ENCODE measurements around the gene SLC12A9. TPM values are rescaled to one million over a fixed set of nuclear protein-coding genes. Genes with fewer than 3 reads are reported as not detected.

Gene SLC12A9
- total RNA-seq, 1 experiment from 2014 or later, result 12.0 TPM

- H3K9me3 ChIP-seq, result no peaks in the 10 kb centered on the region
- H3K4me3 ChIP-seq, result no peak overlapping the region
- no peaks in the 10 kb centered on the region for H3K27me3 ChIP-seq
- no peak for DNase-seq
- peaks cover 50% of the 10 kb centered on the region for H3K36me3 ChIP-seq
These were observed 33.8 kb downstream of the SLC12A9 start for GRCh38 chr7:100886142-100886935.

DNA sequence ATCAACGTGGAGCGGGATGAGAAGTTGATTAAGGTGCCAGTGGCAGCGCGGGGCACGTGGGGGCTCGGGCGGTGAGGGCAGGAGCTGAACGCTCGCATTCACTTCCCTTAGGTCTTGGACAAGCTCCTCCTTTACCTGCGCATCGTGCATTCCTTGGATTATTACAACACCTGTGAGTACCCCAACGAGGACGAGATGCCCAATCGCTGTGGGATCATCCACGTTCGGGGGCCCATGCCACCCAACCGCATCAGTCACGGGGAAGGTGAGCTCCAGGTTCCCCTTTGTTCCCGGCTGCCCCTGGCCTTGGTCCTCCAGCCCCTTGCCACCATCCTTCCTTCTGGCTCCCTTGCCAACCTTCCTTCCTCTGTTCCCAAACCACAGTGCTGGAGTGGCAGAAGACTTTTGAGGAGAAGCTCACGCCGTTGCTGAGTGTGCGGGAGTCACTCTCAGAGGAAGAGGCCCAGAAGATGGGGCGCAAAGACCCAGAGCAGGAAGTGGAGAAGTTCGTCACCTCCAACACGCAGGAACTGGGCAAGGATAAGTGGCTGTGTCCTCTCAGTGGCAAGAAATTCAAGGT, 34.5 kb downstream of the SLC12A9 start:
- no peak overlapping the region for H3K4me3 ChIP-seq
- DNase-seq, result no peak
- H3K27me3 ChIP-seq, result no peaks in the 10 kb centered on the region
- peaks cover 47% of the 10 kb centered on the region for H3K36me3 ChIP-seq
- no peaks in the 10 kb centered on the region for H3K9me3 ChIP-seq

- Histone ChIP-seq H3K27me3 (no peaks in the 10 kb centered on the region), H3K9me3 (no peaks in the 10 kb centered on the region), H3K36me3 (peaks cover 43% of the 10 kb centered on the region), H3K4me3 (no peak overlapping the region)
- DNase-seq, result no peak
These were observed 35.2 kb downstream of the SLC12A9 start for GRCh38 chr7:100887516-100888290.

GRCh38 chr7:100888291-100888987, 35.9 kb downstream of the SLC12A9 start:
- H3K27me3 ChIP-seq, result no peaks in the 10 kb centered on the region
- no peak for DNase-seq
- H3K9me3 ChIP-seq, result no peaks in the 10 kb centered on the region
- peaks cover 37% of the 10 kb centered on the region for H3K36me3 ChIP-seq
- peak overlapping the region; percentile 67 for H3K4me3 ChIP-seq

DNA sequence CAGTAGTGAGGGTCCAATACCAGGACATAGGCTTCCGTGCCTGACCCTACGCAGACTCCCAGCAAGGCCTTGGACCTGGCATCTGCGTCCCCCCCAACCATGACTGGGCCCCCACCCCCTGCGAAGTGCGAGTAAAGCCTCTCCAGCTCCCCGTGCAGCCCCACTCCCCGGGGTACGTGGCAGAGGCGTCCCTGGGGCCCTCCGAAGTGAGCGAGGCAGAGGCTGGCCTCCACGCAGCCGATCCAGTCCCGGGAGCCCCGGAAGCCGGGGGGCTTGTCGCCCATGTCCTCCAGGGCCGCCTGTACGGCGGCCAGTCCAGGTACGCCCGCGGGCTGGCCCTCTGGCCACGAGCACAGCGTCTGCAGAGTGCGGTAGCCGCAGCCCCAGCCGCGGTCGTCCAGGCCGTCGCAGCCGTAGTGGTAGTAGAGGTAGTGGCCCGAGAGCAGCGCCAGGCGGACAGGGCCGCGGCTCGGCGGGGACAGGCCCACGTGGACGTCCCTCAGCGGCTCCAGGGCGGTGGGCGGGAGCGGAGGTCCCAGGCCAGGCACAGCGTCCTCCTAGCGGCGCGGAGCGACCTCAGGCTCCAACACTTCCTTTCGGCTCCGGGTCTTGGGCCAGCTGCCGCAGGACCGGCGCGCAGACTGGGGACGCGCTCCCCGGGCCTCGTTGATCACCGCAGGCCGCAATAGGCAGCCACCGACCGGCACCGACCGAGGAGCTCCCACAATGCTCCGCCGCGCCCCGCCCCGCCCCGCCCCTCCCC, 36.7 kb downstream of the SLC12A9 start, which contains the start of gene UFSP1:
UFSP1 (minus strand) TSS at position 728 of the 763 bp plus-strand sequence; CDS start at position 284, 444 bp downstream.
- no peak for DNase-seq
- Histone ChIP-seq H3K9me3 (no peaks in the 10 kb centered on the region), H3K27me3 (no peaks in the 10 kb centered on the region), H3K36me3 (peaks cover 31% of the 10 kb centered on the region), H3K4me3 (peak within 1 kb of the TSS; percentile 67)

DNA sequence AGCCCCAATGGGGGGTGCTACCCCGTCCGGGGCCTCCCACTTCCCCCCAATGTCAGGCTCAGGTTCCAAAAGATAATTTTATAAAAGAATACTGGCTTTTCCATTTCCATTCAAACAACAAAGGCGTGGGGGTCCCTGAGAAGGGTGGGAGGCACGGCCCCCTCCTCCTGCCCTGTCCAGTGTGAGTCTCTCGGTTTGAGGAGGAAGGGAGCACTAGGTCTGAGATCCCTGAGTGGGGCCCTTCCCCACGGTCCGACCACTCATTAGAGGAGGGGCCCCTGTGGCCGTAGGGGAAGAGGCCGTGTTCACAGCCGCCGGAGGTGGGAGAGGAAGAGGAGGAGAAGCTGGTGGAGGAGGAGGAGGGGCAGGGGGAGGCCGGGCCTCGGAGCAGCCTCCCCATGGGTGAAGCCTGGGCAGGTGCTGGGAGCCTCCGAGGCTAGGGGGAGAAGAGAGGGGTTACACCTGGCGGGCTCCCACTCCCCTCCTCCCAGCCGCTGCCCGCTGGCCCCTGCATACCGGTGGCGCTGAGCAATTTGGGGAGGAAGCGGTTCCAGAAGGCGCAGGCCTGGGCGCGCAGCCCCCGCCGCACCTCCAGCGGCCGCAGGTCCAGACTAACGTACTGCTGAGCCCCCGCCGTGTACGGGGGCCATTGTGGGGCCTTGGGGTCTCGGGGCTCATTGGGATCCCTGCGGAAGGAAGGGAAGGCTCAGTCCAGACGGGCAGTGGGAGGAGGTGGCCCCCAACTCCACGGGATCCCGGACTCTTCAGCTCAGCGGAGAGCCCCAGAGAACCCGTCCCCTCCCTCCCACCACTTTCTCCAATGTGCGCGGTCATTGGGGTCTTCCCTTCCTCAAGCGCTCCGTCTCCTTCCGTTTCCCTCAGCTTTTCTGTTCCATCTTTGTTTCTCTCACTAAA, 38.4 kb downstream of the SLC12A9 start:
- H3K36me3 ChIP-seq, result peaks cover 29% of the 10 kb centered on the region
- DNase-seq, result no peak
- H3K27me3 ChIP-seq, result peaks cover 8% of the 10 kb centered on the region
- peak overlapping the region; percentile 67 for H3K4me3 ChIP-seq
- H3K9me3 ChIP-seq, result no peaks in the 10 kb centered on the region

- H3K9me3 ChIP-seq, result no peaks in the 10 kb centered on the region
- no peak overlapping the region for H3K4me3 ChIP-seq
- H3K27me3 ChIP-seq, result peaks cover 15% of the 10 kb centered on the region
- H3K36me3 ChIP-seq, result peaks cover 24% of the 10 kb centered on the region
- no peak for DNase-seq
These were observed 39.2 kb downstream of the SLC12A9 start for GRCh38 chr7:100891568-100892247.

GRCh38 chr7:100892364-100893317, 40.1 kb downstream of the SLC12A9 start:
- DNase-seq, result no peak
- H3K9me3 ChIP-seq, result no peaks in the 10 kb centered on the region
- no peak overlapping the region for H3K4me3 ChIP-seq
- H3K27me3 ChIP-seq, result peaks cover 15% of the 10 kb centered on the region
- peaks cover 14% of the 10 kb centered on the region for H3K36me3 ChIP-seq

DNA sequence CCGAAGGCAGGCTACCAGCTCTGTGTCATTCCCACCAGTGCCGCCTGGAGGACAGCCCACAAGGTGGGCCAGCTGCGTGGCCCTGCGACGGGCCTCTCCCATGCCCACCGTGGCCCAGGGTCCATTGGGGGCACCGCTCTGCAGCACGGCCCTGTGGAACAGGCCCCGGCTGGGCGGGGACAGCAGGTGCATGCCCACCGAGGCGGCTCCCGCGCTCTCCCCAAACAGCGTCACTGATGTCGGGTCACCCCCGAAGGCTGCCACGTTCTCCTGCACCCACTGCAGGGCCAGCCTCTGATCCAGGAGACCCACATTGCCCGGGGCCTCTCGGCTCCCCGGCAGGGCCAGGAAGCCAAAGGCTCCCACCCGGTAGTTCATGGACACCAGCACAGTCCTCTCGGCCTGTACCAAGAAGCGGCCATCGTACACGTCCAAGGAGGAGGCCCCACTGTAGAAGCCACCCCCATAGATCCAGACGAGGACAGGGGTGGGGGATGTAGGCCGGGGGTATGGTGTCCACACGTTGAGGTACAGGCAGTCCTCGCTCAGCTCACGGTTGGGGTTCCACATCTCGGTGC, 40.9 kb downstream of the SLC12A9 start:
- Histone ChIP-seq H3K36me3 (peaks cover 9% of the 10 kb centered on the region), H3K27me3 (peaks cover 15% of the 10 kb centered on the region), H3K4me3 (no peak overlapping the region), H3K9me3 (no peaks in the 10 kb centered on the region)
- no peak for DNase-seq

- no peak overlapping the region for H3K4me3 ChIP-seq
- no peak for DNase-seq
These were observed 41.6 kb downstream of the SLC12A9 start for GRCh38 chr7:100893910-100894721.

GRCh38 chr7:100894860-100895700, 42.6 kb downstream of the SLC12A9 start:
- DNase-seq, result no peak
- H3K36me3 ChIP-seq, result no peaks in the 10 kb centered on the region
- H3K9me3 ChIP-seq, result no peaks in the 10 kb centered on the region
- peaks cover 15% of the 10 kb centered on the region for H3K27me3 ChIP-seq
- no peak overlapping the region; the same call in 1 of the 2 replicates for H3K4me3 ChIP-seq

More at GRCh38 chr7:100893910-100894721, 41.6 kb downstream of the SLC12A9 start:
- peaks cover 15% of the 10 kb centered on the region for H3K27me3 ChIP-seq
- no peaks in the 10 kb centered on the region for H3K9me3 ChIP-seq
- H3K36me3 ChIP-seq, result peaks cover 2% of the 10 kb centered on the region

DNA sequence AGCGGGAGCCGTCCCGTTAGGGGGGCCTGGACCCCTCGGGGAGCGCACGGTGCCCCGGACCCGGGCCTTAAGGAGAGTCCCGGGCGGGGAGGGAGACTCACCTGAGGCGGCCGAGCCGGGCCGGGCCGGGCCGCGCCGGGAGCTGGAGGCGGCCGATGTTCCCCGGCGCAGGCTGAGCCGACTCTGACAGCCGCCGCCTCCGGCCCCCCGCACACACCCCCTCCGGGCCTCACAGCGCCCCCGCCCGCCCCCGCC, 43.1 kb downstream of the SLC12A9 start, which contains the start of gene ACHE:
ACHE (minus strand) TSS at position 188 of the 255 bp plus-strand sequence. CDS start 1,656 bp downstream, outside the sequence.
- Histone ChIP-seq H3K9me3 (no peaks in the 10 kb centered on the region), H3K27me3 (peaks cover 15% of the 10 kb centered on the region), H3K4me3 (no peak within 1 kb of the TSS; the same call in 1 of the 2 replicates), H3K36me3 (no peaks in the 10 kb centered on the region)
- DNase-seq, result no peak

Data from MG63 (cell line).